ENCODE data around the gene DYRK1A.
"Not testable (repeated sequence)": the region's sequence is repeated elsewhere in the genome, so short reads cannot be mapped to it uniquely, and the experiment has no call there.

Gene DYRK1A

DNA sequence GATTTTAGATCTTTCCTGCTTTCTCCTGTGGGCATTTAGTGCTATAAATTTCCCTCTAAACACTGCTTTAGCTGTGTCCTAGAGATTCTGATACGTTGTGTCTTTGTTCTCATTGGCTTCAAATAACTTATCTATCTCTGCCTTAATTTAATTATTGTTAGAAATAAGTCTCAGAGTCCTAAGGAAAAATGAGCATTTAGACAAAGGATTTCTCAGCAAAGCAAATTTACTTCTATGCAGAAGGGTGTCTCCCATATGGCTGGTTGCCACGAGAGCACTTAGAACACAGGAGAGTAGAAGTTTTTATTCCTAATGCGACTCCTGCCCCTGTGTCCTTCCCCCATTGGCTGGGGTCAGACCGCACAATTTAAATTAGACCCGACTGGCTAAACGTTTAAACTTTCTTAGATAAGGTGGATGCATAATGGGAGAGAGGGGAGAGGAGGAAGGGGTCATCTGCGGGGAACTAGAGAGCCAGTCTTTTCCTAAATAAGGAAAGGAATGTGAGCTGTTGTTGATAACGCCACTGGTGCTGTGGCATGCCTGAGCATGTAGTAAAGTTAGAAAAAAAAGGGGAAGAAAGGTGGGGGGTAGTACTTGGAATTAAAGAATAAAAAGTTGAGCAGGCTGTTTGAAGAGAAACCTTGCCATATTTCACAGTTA lies 170.2 kb downstream of the DYRK1A start:
- DNase-seq (ENCODE audit: low spot score) (no peak), ATAC-seq (ENCODE audit: low read depth) (no peak)
- Histone ChIP-seq H3K9me3 (ENCODE audit: severe bottlenecking) (no peaks in the 10 kb centered on the region), H3K36me3 (ENCODE audit: low read depth) (no peaks in the 10 kb centered on the region), H3K27me3 (ENCODE audit: insufficient read depth, poor library complexity, severe bottlenecking) (no peaks in the 10 kb centered on the region), H3K27ac (ENCODE audit: poor library complexity, severe bottlenecking) (no peak overlapping the region), H3K4me1 (ENCODE audit: insufficient read depth, poor library complexity, severe bottlenecking) (peaks cover 10% of the 10 kb centered on the region), H3K4me3 (ENCODE audit: severe bottlenecking) (no peak overlapping the region)
- no peak for TF ChIP-seq CTCF (IDR thresholded peaks at IDR 0.05; ENCODE audit: poor library complexity, severe bottlenecking)

DNA sequence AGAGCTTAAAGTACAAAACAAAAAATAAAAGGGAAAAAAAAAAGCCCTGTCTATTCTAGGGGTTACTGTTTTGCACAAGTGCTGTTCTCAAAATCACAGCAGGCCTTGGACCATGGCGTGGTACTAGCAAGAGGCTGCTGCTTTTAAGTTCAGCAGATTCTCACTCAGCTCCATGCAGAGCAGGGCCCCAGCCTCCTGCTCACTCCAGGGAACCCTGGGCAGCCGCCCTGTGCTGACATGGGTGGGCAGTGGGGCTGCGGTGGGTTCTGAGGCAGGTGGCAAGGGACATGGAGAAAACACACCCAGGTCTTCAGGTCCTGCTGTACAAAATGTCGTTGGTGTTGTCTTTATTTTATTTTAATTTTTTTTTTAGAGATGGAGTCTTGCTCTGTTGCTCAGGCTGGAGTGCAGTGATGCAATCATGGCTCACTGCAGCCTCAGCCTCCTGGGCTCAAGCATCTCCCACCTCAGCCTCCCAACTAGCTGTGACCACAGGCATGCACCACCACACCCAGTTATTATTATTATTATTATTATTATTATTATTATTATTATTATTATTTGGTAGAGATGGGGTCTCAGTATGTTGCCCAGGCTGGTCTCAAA lies 170.9 kb downstream of the DYRK1A start:
- Histone ChIP-seq H3K27ac (ENCODE audit: poor library complexity, severe bottlenecking) (no peak overlapping the region), H3K4me3 (ENCODE audit: severe bottlenecking) (no peak overlapping the region), H3K27me3 (ENCODE audit: insufficient read depth, poor library complexity, severe bottlenecking) (no peaks in the 10 kb centered on the region), H3K9me3 (ENCODE audit: severe bottlenecking) (peaks cover under 1% of the 10 kb centered on the region), H3K36me3 (ENCODE audit: low read depth) (no peaks in the 10 kb centered on the region), H3K4me1 (ENCODE audit: insufficient read depth, poor library complexity, severe bottlenecking) (peaks cover 10% of the 10 kb centered on the region)
- ATAC-seq (ENCODE audit: low read depth) = no peak
- no peak for TF ChIP-seq CTCF (IDR thresholded peaks at IDR 0.05; ENCODE audit: poor library complexity, severe bottlenecking)
- DNase-seq (ENCODE audit: low spot score) = no peak

DNA sequence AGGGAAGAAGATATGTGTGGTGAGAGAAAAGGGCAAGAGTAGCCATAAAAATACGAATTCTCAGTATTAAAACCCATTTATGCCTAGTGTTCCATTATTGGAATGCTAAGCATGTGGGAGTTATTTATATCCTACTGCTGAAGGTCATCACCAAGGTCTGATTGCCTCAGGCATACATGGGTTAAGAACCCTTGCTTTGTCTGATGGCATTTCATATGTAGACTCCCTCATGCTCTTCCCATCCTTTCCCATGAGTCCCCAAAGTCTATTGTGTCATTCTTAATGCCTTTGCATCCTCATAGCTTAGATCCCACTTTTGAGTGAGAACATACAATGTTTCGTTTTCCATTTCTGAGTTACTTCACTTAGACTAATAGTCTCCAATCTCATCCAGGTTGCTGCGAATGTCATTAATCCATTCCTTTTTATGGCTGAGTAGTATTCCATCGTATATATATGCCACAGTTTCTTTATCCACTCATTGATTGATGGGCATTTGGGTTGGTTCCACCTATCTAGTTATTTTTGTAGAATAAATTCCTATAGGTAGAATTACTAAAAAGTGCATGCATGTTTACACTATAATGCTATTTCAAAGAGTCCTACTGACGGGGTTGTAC lies 172.5 kb downstream of the DYRK1A start:
- no peaks in the 10 kb centered on the region for H3K4me1 ChIP-seq (ENCODE audit: insufficient read depth, poor library complexity, severe bottlenecking)
- no peak for TF ChIP-seq CTCF (IDR thresholded peaks at IDR 0.05; ENCODE audit: poor library complexity, severe bottlenecking)
- peaks cover 5% of the 10 kb centered on the region for H3K9me3 ChIP-seq (ENCODE audit: severe bottlenecking)
- H3K27me3 ChIP-seq (ENCODE audit: insufficient read depth, poor library complexity, severe bottlenecking) = no peaks in the 10 kb centered on the region
- DNase-seq (ENCODE audit: low spot score) = no peak
- H3K27ac ChIP-seq (ENCODE audit: poor library complexity, severe bottlenecking) = no peak overlapping the region
- H3K36me3 ChIP-seq (ENCODE audit: low read depth) = no peaks in the 10 kb centered on the region
- H3K4me3 ChIP-seq (ENCODE audit: severe bottlenecking) = no peak overlapping the region
- no peak for ATAC-seq (ENCODE audit: low read depth)

DNA sequence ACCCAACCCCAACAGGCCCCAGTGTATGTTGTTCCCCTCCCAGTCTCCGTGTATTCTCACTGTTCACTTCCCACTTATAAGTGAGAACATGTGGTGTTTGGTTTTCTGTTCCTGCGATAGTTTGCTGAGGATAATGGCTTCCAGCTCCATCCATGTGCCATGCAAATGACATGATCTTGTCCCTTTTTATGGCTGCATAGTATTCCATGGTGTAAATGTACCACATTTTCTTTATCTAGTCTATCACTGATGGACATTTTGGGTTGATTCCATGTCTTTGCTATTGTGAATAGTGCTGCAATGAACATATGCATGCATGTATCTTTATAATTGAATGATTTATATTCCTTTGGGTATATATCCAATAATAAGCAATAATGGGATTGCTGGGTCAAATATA lies 174.6 kb downstream of the DYRK1A start:
- H3K27me3 ChIP-seq (ENCODE audit: insufficient read depth, poor library complexity, severe bottlenecking); H3K27ac ChIP-seq (ENCODE audit: poor library complexity, severe bottlenecking); ATAC-seq (ENCODE audit: low read depth); H3K4me1 ChIP-seq (ENCODE audit: insufficient read depth, poor library complexity, severe bottlenecking); H3K4me3 ChIP-seq (ENCODE audit: severe bottlenecking); DNase-seq (ENCODE audit: low spot score); H3K9me3 ChIP-seq (ENCODE audit: severe bottlenecking); H3K36me3 ChIP-seq (ENCODE audit: low read depth): not testable (repeated sequence)

DNA sequence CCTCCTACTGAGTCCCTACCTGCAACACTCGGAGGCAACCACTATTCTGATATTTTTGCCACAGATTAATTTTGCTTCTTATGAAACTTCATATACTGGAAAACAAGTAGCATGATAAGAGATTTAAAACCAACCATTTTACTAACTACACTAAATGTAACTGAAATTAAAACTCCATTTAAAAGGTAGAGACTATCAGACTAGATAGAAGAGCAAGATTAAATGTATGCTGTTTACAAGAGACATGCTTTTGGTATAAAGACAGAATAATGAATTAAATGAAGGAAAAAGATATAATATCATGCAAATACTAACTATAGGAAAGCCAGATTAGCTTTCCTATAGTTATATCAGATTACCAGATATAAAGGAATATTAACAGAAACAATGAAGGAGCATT lies 175.9 kb downstream of the DYRK1A start:
- no peaks in the 10 kb centered on the region for H3K27me3 ChIP-seq (ENCODE audit: insufficient read depth, poor library complexity, severe bottlenecking)
- peaks cover 10% of the 10 kb centered on the region for H3K4me1 ChIP-seq (ENCODE audit: insufficient read depth, poor library complexity, severe bottlenecking)
- DNase-seq (ENCODE audit: low spot score) (no peak), ATAC-seq (ENCODE audit: low read depth) (no peak)
- no peak overlapping the region for H3K27ac ChIP-seq (ENCODE audit: poor library complexity, severe bottlenecking)
- H3K9me3 ChIP-seq (ENCODE audit: severe bottlenecking) = peaks cover 5% of the 10 kb centered on the region
- no peaks in the 10 kb centered on the region for H3K36me3 ChIP-seq (ENCODE audit: low read depth)
- no peak overlapping the region for H3K4me3 ChIP-seq (ENCODE audit: severe bottlenecking)
- TF ChIP-seq CTCF (IDR thresholded peaks at IDR 0.05; ENCODE audit: poor library complexity, severe bottlenecking) = no peak

Data from RWPE2 (cell line).